Measurements from ENCODE around the gene CELF6.
"Not testable (repeated sequence)": the region's sequence is repeated elsewhere in the genome, so short reads cannot be mapped to it uniquely, and the experiment has no call there.

Gene CELF6

GRCh38 chr15:72315706-72316370 is 4.1 kb downstream of the CELF6 start:
- no peak for DNase-seq

- DNase-seq = no peak
Measured at GRCh38 chr15:72313881-72314280, 6.1 kb downstream of the CELF6 start.

- no peak for DNase-seq
Measured at GRCh38 chr15:72313448-72313840, 6.5 kb downstream of the CELF6 start.

GRCh38 chr15:72312605-72313447 is 7.1 kb downstream of the CELF6 start:
- peak; percentile 57 for DNase-seq

- DNase-seq = no peak
Measured at GRCh38 chr15:72307026-72307425, 12.9 kb downstream of the CELF6 start.

GRCh38 chr15:72306211-72306785 is 13.7 kb downstream of the CELF6 start:
- DNase-seq = peak; percentile 82

GRCh38 chr15:72304596-72304995 is 15.4 kb downstream of the CELF6 start:
- no peak for DNase-seq

- DNase-seq = no peak
Measured at GRCh38 chr15:72302955-72303354, 17.0 kb downstream of the CELF6 start.

GRCh38 chr15:72289597-72290325 is 30.2 kb downstream of the CELF6 start:
- DNase-seq = no peak

- DNase-seq = no peak
Measured at GRCh38 chr15:72288796-72289596, 31.0 kb downstream of the CELF6 start.

- peak; percentile 40 for DNase-seq
Measured at GRCh38 chr15:72285927-72286516, 33.9 kb downstream of the CELF6 start.

GRCh38 chr15:72285402-72285801 is 34.6 kb downstream of the CELF6 start:
- no peak for DNase-seq

GRCh38 chr15:72284781-72285180 is 35.2 kb downstream of the CELF6 start:
- DNase-seq = no peak

GRCh38 chr15:72281713-72282112 is 38.2 kb downstream of the CELF6 start:
- DNase-seq = no peak

GRCh38 chr15:72280751-72281150 is 39.2 kb downstream of the CELF6 start:
- DNase-seq = no peak

GRCh38 chr15:72278737-72279136 is 41.2 kb downstream of the CELF6 start:
- no peak for DNase-seq

- DNase-seq = no peak
Measured at GRCh38 chr15:72276326-72276700, 43.6 kb downstream of the CELF6 start.

- DNase-seq = not testable (repeated sequence)
Measured at GRCh38 chr15:72275635-72276325, 44.2 kb downstream of the CELF6 start.

- DNase-seq = no peak
Measured at GRCh38 chr15:72272997-72273352, 47.0 kb downstream of the CELF6 start.

- peak; percentile 100 for DNase-seq
Measured at GRCh38 chr15:72272213-72272996, 47.6 kb downstream of the CELF6 start, which contains the start of gene PARP6. TSS of gene PARP6 (minus strand) at chr15:72272554. CDS start at chr15:72267477, 5,077 bp downstream.

- DNase-seq = no peak
Measured at GRCh38 chr15:72271895-72272212, 48.1 kb downstream of the CELF6 start.

All from CD4-positive, alpha-beta T cell treated with Interleukin-4 for 4 hours (primary cell).